Spleen (tissue), 11 donors: ENCODE measurements around the gene SLC35D1. TPM values are rescaled to one million over a fixed set of nuclear protein-coding genes. Genes with fewer than 3 reads are reported as not detected.

Experiments
- DNase-seq: peaks from one replicate; pipeline ENCODE4 v3.0.0-alpha.2; 2020
- H3K27ac ChIP-seq, 8 donors: fragments of 200-600 bp; sonication (generic) in 7 of 8; 1 replicate in 4 of 8; 2 replicates in 4 of 8; pipeline versions ENCODE4 v1.5.0 to v1.8.0; 2016 to 2021; ENCODE audit warnings: inconsistent platforms in 4 of 8, mild to moderate bottlenecking in 4 of 8, moderate library complexity in 1 of 8
- H3K27me3 ChIP-seq, 7 donors: fragments of 200-600 bp; sonication (generic) in 6 of 7; replicated peaks in 1 of 7; 1 replicate in 4 of 7; 2 replicates in 3 of 7; pipeline versions ENCODE4 v1.5.0 to v1.8.0; 2016 to 2021; ENCODE audit warnings: inconsistent platforms in 3 of 7, mild to moderate bottlenecking in 1 of 7
- H3K36me3 ChIP-seq, 6 donors: fragments of 200-600 bp; sonication (generic) in 5 of 6; 1 replicate in 4 of 6; 2 replicates in 2 of 6; pipeline versions ENCODE4 v1.5.0 to v1.8.0; 2016 to 2021; ENCODE audit warnings: inconsistent platforms in 2 of 6
- H3K4me1 ChIP-seq, 6 donors: fragments of 200-600 bp; sonication (generic) in 5 of 6; 1 replicate in 3 of 6; 2 replicates in 3 of 6; pipeline versions ENCODE4 v1.5.0 to v1.8.0; 2016 to 2021; ENCODE audit warnings: inconsistent platforms in 3 of 6
- H3K4me3 ChIP-seq, 8 donors: fragments of 200-600 bp; sonication (generic) in 7 of 8; 1 replicate in 4 of 8; 2 replicates in 4 of 8; pipeline versions ENCODE4 v1.5.0 to v1.8.0; 2016 to 2021; ENCODE audit warnings: inconsistent platforms in 4 of 8, mild to moderate bottlenecking in 4 of 8, moderate library complexity in 2 of 8
- H3K9me3 ChIP-seq, 8 donors: fragments of 200-600 bp; sonication (generic) in 7 of 8; 1 replicate in 4 of 8; 2 replicates in 4 of 8; pipeline versions ENCODE4 v1.5.0 to v1.8.0; 2016 to 2021; ENCODE audit warnings: inconsistent platforms in 4 of 8
- POLR2A ChIP-seq, 3 donors: fragments of 450-650 bp; IDR thresholded peaks; one replicate each; pipeline ENCODE4 v1.5.1; 2017; ENCODE audit warnings: antibody characterized with exemption in 3 of 3, mild to moderate bottlenecking in 1 of 3
- POLR2AphosphoS5 ChIP-seq, 3 donors: sonication (generic); formaldehyde crosslinking; IDR thresholded peaks; one replicate each; pipeline ENCODE4 v1.5.1; 2017; ENCODE audit warnings: antibody characterized with exemption in 3 of 3
- WGBS, 5 donors: extraction: QIAGEN DNeasy Blood & Tissue Kit in 3 of 5; methylation state at CpG; one replicate each; pipeline versions ENCODE4 v1.1.5 to v1.1.7; 2013 to 2018; 5-methylcytosine and 5-hydroxymethylcytosine counted together
- intact Hi-C: fragments of 100-400 bp; cut with DNase I; formaldehyde crosslinking; loops from one replicate; pipeline ENCODE4 v1.15.0; 2023; ENCODE audit warnings: low total_unique reads
- polyA plus RNA-seq, 3 donors: library from polyadenylated mRNA; stranded (reverse); fragments of 200-250 nt; gene quantifications; one replicate each; pipeline ENCODE4 v1.2.1, GENCODE V29; 2013
- total RNA-seq, 7 donors: library from RNA; depleted of rRNA in 3 of 7; stranded (reverse); fragments of >200 nt in 3 of 7; fragmentation: NEBNext Ultra II Directional in 4 of 7; extraction: Animal tissue kit (Norgen Biotek cat#: 25700) in 4 of 7; gene quantifications; one replicate each; pipeline versions ENCODE4 v1.1.0 to v1.2.1, GENCODE V29; 2016 to 2021
- TF ChIP-seq, protein P1 (sequence below), 11 experiments: fragments of 200-600 bp in 7 of 11; fragments of 450-650 bp in 4 of 11; sonication (generic) in 4 of 11; IDR thresholded peaks in 8 of 11; conservative IDR thresholded peaks in 3 of 11; 1 replicate in 7 of 11; 2 replicates in 4 of 11; pipeline versions ENCODE4 v1.4.0 to v1.8.0; 2016 to 2021; ENCODE audit warnings: antibody characterized with exemption in 11 of 11, inconsistent platforms in 4 of 11, mild to moderate bottlenecking in 1 of 11
- donor health status: healthy with polysubstance abuse.
- donor health status: DM: no; HTN: no; CAD: no; lungs with moderate emphysema.
- donor health status: DM: no; HTN: no; CAD: no.
- donor health status: Bipolar disorder and iron deficiency.
- donor health status: healthy.
- donor health status: DM: no; HTN: no; CAD: no.
- donor health status: DM: yes; HTN: yes; CAD: no.

Gene SLC35D1
- total and polyA plus RNA-seq, 10 donors = 1.5 to 11.5 (median 7.9) TPM

DNA sequence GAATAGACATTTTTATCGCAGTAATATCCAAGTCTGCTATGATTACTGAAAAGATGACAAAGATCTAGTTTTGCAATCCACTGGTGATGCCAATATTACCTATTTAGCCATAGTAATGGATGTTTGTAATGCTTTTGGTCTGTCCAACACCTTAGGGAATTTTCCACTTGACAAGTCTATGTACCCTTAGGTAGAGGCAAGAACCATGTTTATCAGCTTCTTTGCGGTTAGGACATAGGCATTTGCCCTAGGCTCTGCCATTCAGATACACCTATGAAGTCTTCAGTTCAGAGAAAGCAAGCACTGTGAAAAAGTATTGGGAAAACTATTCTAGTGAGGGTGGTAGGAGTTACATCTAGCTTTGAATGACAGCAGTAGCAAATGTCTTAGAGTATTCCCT is 40.2 kb upstream of the SLC35D1 start:
- peaks cover 0 to 10% (median 2%) of the 10 kb centered on the region in 8 donors for H3K9me3 ChIP-seq
- no peak overlapping the region for H3K4me3 ChIP-seq
- no peak overlapping the region for H3K27ac ChIP-seq
- 88 to 97% (median 96%) methylated on average over 2 of the region's 2 CpGs for WGBS, 5 donors
- TF ChIP-seq POLR2AphosphoS5 (IDR thresholded peaks at IDR 0.05) (no peak), POLR2A (IDR thresholded peaks at IDR 0.05) (no peak)
- TF ChIP-seq, protein P1, sequence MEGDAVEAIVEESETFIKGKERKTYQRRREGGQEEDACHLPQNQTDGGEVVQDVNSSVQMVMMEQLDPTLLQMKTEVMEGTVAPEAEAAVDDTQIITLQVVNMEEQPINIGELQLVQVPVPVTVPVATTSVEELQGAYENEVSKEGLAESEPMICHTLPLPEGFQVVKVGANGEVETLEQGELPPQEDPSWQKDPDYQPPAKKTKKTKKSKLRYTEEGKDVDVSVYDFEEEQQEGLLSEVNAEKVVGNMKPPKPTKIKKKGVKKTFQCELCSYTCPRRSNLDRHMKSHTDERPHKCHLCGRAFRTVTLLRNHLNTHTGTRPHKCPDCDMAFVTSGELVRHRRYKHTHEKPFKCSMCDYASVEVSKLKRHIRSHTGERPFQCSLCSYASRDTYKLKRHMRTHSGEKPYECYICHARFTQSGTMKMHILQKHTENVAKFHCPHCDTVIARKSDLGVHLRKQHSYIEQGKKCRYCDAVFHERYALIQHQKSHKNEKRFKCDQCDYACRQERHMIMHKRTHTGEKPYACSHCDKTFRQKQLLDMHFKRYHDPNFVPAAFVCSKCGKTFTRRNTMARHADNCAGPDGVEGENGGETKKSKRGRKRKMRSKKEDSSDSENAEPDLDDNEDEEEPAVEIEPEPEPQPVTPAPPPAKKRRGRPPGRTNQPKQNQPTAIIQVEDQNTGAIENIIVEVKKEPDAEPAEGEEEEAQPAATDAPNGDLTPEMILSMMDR (IDR thresholded peaks at IDR 0.05 in 8 of 11, conservative IDR thresholded peaks at IDR 0.05 in 3 of 11) = no peak
- intact Hi-C loops = no loop called here
- no peaks in the 10 kb centered on the region for H3K36me3 ChIP-seq
- H3K27me3 ChIP-seq = peaks cover 0 to 6% (median 0%) of the 10 kb centered on the region in 7 donors
- no peak for DNase-seq
- no peaks in the 10 kb centered on the region for H3K4me1 ChIP-seq

DNA sequence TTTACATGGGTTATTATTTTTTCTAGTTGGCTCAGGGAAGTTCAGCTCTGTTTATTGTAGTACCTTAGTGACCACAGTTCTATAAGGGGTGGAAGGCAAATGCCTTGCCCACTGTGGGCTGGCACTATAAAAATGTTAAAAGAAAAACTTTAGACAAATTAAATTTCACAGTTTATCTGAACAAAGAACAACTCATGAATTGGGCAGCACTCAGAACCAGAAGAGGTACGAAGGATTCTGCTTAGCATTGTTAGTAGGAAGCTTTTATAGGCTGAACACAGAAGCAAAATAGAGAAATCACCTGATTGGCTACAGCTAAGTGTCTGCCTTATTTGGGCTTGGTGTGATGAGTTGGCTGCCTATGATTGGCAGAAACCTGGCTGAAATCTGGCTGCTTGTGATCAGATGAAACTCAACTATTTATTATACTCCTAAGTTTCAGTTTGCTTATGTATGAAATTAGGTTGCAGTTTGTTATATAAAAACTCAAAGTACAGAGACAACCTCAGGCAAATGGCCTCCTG is 35.8 kb upstream of the SLC35D1 start:
- WGBS, 5 donors = 81 to 98% (median 86%) methylated on average over 1 of the region's 1 CpG
- Histone ChIP-seq H3K27ac (no peak overlapping the region), H3K36me3 (no peaks in the 10 kb centered on the region), H3K4me1 (no peaks in the 10 kb centered on the region), H3K27me3 (peaks cover 0 to 6% (median 0%) of the 10 kb centered on the region in 7 donors), H3K4me3 (no peak overlapping the region), H3K9me3 (peaks cover 0 to 12% (median 2%) of the 10 kb centered on the region in 8 donors)
- intact Hi-C loops = no loop called here
- TF ChIP-seq POLR2A (IDR thresholded peaks at IDR 0.05) (no peak), POLR2AphosphoS5 (IDR thresholded peaks at IDR 0.05) (no peak)
- TF ChIP-seq, protein P1 (IDR thresholded peaks at IDR 0.05 in 8 of 11, conservative IDR thresholded peaks at IDR 0.05 in 3 of 11) = no peak
- no peak for DNase-seq

- 93 to 100% (median 100%) methylated on average over 1 of the region's 1 CpG for WGBS, 5 donors
- no peaks in the 10 kb centered on the region for H3K27me3 ChIP-seq
- H3K4me1 ChIP-seq = no peaks in the 10 kb centered on the region
- intact Hi-C loops = no loop called here
- peaks cover 0 to 12% (median 2%) of the 10 kb centered on the region in 8 donors for H3K9me3 ChIP-seq
- no peak overlapping the region for H3K4me3 ChIP-seq
- DNase-seq = no peak
- no peaks in the 10 kb centered on the region for H3K36me3 ChIP-seq
- no peak for TF ChIP-seq POLR2A (IDR thresholded peaks at IDR 0.05)
- no peak for TF ChIP-seq POLR2AphosphoS5 (IDR thresholded peaks at IDR 0.05)
- TF ChIP-seq, protein P1 (IDR thresholded peaks at IDR 0.05 in 8 of 11, conservative IDR thresholded peaks at IDR 0.05 in 3 of 11) = no peak
- H3K27ac ChIP-seq = no peak overlapping the region
These were observed 34.5 kb upstream of the SLC35D1 start for GRCh38 chr1:67088440-67088839.

GRCh38 chr1:67085326-67085725 is 31.4 kb upstream of the SLC35D1 start:
- Histone ChIP-seq H3K4me3 (no peak overlapping the region), H3K9me3 (peaks cover 0 to 12% (median 2%) of the 10 kb centered on the region in 8 donors), H3K36me3 (no peaks in the 10 kb centered on the region), H3K27me3 (no peaks in the 10 kb centered on the region), H3K4me1 (no peaks in the 10 kb centered on the region), H3K27ac (no peak overlapping the region)
- DNase-seq = no peak
- intact Hi-C loops = no loop called here
- TF ChIP-seq, protein P1 (IDR thresholded peaks at IDR 0.05 in 8 of 11, conservative IDR thresholded peaks at IDR 0.05 in 3 of 11) = no peak
- no peak for TF ChIP-seq POLR2A (IDR thresholded peaks at IDR 0.05)
- no peak for TF ChIP-seq POLR2AphosphoS5 (IDR thresholded peaks at IDR 0.05)
- WGBS, 5 donors = 41 to 67% (median 49%) methylated on average over 2 of the region's 2 CpGs
